ENCODE data around the gene ZNF41.

Gene ZNF41

DNA sequence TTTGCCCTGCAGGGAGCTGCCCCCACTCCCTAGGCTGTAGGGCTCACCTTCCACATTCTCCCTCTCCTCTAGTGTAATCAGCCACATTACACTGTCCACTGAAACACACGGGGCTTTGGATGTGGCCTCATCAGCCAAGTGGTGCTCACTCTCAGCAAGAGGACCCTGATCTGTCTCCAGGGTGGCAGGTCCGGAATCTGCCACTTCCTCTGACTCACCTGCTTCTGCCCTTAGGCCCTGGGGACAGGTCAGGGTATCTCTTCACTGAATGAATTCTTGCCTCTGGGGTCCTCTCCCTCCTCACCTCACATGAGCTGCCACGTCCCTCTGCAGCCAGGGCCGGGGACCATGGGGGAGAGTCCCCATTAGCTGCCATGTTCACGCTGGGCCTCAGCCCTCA, 15.9 kb downstream of the ZNF41 start:
- no peak for TF ChIP-seq CTCF (conservative IDR thresholded peaks at IDR 0.05; ENCODE audit: control insufficient read depth, insufficient read depth, low read depth, low read length)
- DNase-seq (ENCODE audit: low read depth): no peak
- no peak overlapping the region for H3K4me3 ChIP-seq (ENCODE audit: control insufficient read depth, low read depth, low read length)

DNA sequence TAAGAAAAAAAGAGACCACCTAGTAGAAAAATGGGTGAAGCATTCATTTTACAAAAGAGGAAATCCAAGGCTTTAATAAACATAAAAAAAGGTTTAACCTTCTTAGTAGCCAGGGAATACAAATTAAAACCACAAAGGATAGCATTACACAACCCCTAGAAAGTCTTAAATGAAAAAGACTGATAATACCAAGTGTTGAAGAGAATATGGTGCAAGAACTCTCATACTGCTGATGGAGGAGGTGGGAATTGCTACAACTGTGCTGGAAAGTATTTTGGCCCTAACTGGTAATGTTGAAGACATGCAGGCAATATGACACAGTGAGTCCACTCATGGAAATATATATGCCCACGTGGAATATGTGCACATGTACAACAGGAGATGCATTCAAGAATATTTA, 22.5 kb downstream of the ZNF41 start:
- no peak for TF ChIP-seq CTCF (conservative IDR thresholded peaks at IDR 0.05; ENCODE audit: control insufficient read depth, insufficient read depth, low read depth, low read length)
- no peak for DNase-seq (ENCODE audit: low read depth)
- no peak overlapping the region for H3K4me3 ChIP-seq (ENCODE audit: control insufficient read depth, low read depth, low read length)

DNA sequence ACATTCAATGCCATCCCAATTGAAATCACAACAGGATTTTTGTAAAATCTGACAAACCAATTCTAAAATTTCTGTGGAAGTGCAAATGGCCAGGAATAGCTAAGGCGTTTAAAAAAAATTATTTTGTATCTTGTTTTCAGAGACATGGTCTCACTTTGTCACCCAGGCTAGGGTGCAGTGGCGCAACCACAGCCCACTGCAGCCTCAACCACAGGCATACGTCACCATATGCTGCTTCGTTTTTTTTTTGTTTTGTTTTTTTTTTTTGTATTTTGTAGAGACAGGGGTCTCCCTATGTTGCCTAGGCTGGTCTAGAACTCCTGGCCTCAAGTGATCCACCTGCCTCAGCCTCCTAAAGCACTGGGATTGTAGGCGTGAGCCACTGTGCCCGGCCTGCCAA, 24.5 kb downstream of the ZNF41 start:
- TF ChIP-seq CTCF (conservative IDR thresholded peaks at IDR 0.05; ENCODE audit: control insufficient read depth, insufficient read depth, low read depth, low read length): no peak
- no peak overlapping the region for H3K4me3 ChIP-seq (ENCODE audit: control insufficient read depth, low read depth, low read length)
- no peak for DNase-seq (ENCODE audit: low read depth)

GRCh38 chrX:47456080-47456479, 26.9 kb downstream of the ZNF41 start:
- H3K4me3 ChIP-seq (ENCODE audit: control insufficient read depth, low read depth, low read length): no peak overlapping the region
- DNase-seq (ENCODE audit: low read depth): no peak
- no peak for TF ChIP-seq CTCF (conservative IDR thresholded peaks at IDR 0.05; ENCODE audit: control insufficient read depth, insufficient read depth, low read depth, low read length)

DNA sequence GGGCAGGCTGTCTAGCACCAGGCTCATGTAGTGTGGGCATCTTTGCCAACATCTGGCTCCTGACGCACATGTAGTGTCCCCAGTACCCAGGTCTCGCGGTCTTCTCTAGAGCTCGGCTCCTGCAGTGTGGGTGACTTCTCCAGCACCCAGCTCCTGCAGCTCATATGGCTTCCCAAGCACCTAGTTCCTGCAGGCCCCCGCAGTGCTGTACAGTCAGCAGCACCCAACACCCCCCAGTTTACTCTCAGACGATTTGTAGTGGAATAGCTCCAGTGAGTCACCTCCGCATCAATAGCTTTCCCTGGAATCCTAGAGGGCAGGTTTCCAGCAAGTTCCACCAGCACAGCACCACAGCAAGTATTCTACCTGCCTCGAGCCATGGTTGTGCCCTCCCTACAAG, 30.9 kb downstream of the ZNF41 start:
- no peak for TF ChIP-seq CTCF (conservative IDR thresholded peaks at IDR 0.05; ENCODE audit: control insufficient read depth, insufficient read depth, low read depth, low read length)
- H3K4me3 ChIP-seq (ENCODE audit: control insufficient read depth, low read depth, low read length): no peak overlapping the region
- DNase-seq (ENCODE audit: low read depth): no peak

- no peak overlapping the region for H3K4me3 ChIP-seq (ENCODE audit: control insufficient read depth, low read depth, low read length)
- no peak for DNase-seq (ENCODE audit: low read depth)
- TF ChIP-seq CTCF (conservative IDR thresholded peaks at IDR 0.05; ENCODE audit: control insufficient read depth, insufficient read depth, low read depth, low read length): no peak
Measured at GRCh38 chrX:47448165-47448806, 34.7 kb downstream of the ZNF41 start.

DNA sequence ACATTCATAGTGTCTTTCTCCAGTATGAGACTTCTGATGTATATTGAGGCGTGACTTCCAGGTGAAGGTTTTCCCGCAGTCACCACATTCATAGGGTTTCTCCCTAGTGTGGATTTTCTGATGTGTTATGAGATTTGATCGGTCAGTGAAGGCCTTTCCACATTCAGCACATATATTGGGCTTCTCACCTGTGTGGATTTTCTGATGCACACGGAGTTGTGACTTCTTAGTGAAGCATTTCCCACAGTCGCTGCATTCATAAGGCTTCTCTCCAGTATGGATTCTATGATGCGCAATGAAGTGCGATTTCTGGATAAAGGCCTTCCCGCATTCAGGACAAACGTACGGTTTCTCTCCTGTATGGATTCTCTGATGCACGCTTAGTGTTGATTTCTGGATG, 35.4 kb downstream of the ZNF41 start:
- H3K4me3 ChIP-seq (ENCODE audit: control insufficient read depth, low read depth, low read length): no peak overlapping the region
- TF ChIP-seq CTCF (conservative IDR thresholded peaks at IDR 0.05; ENCODE audit: control insufficient read depth, insufficient read depth, low read depth, low read length): no peak
- no peak for DNase-seq (ENCODE audit: low read depth)
